OCI-LY3 (cell line): ENCODE data around the gene HEXIM2.

Source experiments
- EZH2phosphoT487 ChIP-seq: fragments of 200-600 bp; shearing (Covaris generic); IDR thresholded peaks from 2 replicates; pipeline ENCODE4 v1.6.1; 2018; ENCODE audit warnings: antibody characterized with exemption, mixed run types, low read depth
- TF ChIP-seq, protein P1 (sequence below): fragments of 200-600, 300-600 bp; sonication (generic); IDR thresholded peaks from 2 replicates; pipeline ENCODE4 v1.5.1; 2014; ENCODE audit warnings: antibody characterized with exemption, low read length, low read depth

DNA sequence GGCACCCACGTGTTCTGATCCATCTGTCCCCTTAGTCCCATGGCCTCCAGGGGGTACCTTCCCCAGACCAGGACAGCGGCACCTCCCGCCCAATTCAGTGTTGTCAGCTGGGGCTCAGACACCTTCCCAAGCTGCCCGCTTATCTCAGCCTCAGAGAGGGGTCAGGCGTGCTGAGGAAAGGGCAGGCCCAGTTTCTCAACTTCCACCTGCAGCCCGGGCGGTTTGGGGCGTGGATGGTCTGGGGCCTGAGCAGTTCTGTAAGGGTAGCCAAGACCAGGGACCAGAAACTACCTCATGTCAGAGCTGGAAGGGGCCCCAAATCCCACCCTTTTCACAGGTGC lies 34.5 kb upstream of the HEXIM2 start:
- TF ChIP-seq, protein P1, sequence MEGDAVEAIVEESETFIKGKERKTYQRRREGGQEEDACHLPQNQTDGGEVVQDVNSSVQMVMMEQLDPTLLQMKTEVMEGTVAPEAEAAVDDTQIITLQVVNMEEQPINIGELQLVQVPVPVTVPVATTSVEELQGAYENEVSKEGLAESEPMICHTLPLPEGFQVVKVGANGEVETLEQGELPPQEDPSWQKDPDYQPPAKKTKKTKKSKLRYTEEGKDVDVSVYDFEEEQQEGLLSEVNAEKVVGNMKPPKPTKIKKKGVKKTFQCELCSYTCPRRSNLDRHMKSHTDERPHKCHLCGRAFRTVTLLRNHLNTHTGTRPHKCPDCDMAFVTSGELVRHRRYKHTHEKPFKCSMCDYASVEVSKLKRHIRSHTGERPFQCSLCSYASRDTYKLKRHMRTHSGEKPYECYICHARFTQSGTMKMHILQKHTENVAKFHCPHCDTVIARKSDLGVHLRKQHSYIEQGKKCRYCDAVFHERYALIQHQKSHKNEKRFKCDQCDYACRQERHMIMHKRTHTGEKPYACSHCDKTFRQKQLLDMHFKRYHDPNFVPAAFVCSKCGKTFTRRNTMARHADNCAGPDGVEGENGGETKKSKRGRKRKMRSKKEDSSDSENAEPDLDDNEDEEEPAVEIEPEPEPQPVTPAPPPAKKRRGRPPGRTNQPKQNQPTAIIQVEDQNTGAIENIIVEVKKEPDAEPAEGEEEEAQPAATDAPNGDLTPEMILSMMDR: no peak
- no peak for TF ChIP-seq EZH2phosphoT487
